SU-DHL-6 (cell line): ENCODE results near the gene ACSM6.

Experiments used
- EZH2phosphoT487 ChIP-seq: fragments of 200-600 bp; sonication (generic), shearing (Covaris generic); conservative IDR thresholded peaks from 2 replicates; pipeline ENCODE4 v1.6.1; 2018; ENCODE audit warnings: mild to moderate bottlenecking, antibody characterized with exemption, low read length, moderate library complexity, mixed read lengths
- TF ChIP-seq, protein P1 (sequence below): fragments of 200-600 bp; sonication (generic); IDR thresholded peaks from one replicate; pipeline ENCODE4 v1.5.1; 2017; ENCODE audit warnings: antibody characterized with exemption, mild to moderate bottlenecking, low read length, moderate library complexity; ENCODE audit not compliant: insufficient read depth, poor library complexity, severe bottlenecking

DNA sequence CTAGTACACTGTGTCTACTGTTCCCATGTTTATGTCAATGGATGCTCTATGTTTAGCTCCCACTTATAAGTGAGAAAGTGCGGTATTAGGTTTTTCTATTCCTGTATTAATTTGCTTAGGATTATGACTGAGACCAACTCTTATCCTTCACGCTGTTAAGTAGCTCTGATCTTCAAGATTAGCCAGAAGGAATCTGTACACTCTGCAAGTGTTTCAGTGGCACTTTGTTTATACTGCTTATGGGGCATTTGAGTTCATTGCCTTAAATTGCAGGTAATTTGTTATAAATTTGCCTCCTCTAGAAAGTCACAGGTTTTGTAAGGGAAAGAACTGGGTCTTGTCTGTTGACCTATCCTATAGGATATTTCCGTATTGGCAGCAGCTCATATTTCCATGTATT, 6.4 kb upstream of the ACSM6 start:
- TF ChIP-seq, protein P1, sequence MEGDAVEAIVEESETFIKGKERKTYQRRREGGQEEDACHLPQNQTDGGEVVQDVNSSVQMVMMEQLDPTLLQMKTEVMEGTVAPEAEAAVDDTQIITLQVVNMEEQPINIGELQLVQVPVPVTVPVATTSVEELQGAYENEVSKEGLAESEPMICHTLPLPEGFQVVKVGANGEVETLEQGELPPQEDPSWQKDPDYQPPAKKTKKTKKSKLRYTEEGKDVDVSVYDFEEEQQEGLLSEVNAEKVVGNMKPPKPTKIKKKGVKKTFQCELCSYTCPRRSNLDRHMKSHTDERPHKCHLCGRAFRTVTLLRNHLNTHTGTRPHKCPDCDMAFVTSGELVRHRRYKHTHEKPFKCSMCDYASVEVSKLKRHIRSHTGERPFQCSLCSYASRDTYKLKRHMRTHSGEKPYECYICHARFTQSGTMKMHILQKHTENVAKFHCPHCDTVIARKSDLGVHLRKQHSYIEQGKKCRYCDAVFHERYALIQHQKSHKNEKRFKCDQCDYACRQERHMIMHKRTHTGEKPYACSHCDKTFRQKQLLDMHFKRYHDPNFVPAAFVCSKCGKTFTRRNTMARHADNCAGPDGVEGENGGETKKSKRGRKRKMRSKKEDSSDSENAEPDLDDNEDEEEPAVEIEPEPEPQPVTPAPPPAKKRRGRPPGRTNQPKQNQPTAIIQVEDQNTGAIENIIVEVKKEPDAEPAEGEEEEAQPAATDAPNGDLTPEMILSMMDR: no peak
- TF ChIP-seq EZH2phosphoT487: no peak
